SJSA1 (cell line): ENCODE results near the gene NME9. TPM values are rescaled to one million over a fixed set of nuclear protein-coding genes. Genes with fewer than 3 reads are reported as not detected.

Source experiments
- DNase-seq, 2 experiments: peaks; one replicate each; pipeline ENCODE4 v3.0.0-alpha.2; 2015 to 2020; ENCODE audit warnings: low spot score in 2 of 2, low read depth in 1 of 2
- H3K27ac ChIP-seq: fragments of 250-450 bp; sonication (Bioruptor Pico); 2 replicates; pipeline ENCODE4 v1.5.1; 2020; ENCODE audit warnings: mild to moderate bottlenecking, moderate library complexity
- H3K27me3 ChIP-seq: fragments of 250-450 bp; sonication (Bioruptor Pico); replicated peaks from 2 replicates; pipeline ENCODE4 v1.5.1; 2020; ENCODE audit warnings: mild to moderate bottlenecking, moderate library complexity
- H3K36me3 ChIP-seq: fragments of 250-450 bp; sonication (Bioruptor Pico); 2 replicates; pipeline ENCODE4 v1.5.1; 2020; ENCODE audit warnings: mild to moderate bottlenecking
- H3K4me1 ChIP-seq: fragments of 250-450 bp; sonication (Bioruptor Pico); replicated peaks from 2 replicates; pipeline ENCODE4 v1.6.1; 2021; ENCODE audit warnings: mild to moderate bottlenecking
- H3K4me3 ChIP-seq: fragments of 250-450 bp; sonication (Bioruptor Pico); 2 replicates; pipeline ENCODE4 v1.5.1; 2020; ENCODE audit warnings: mild to moderate bottlenecking
- H3K9me3 ChIP-seq: fragments of 250-450 bp; sonication (Bioruptor Pico); replicated peaks from 2 replicates; pipeline ENCODE4 v1.5.1; 2020; ENCODE audit warnings: mild to moderate bottlenecking
- total RNA-seq: library from RNA; depleted of rRNA; stranded (reverse); fragments of >200 nt; shearing (Covaris generic); gene quantifications from 2 replicates; pipeline ENCODE4 v1.2.3, GENCODE V29; 2014

NME9 gene
- total RNA-seq, 1 experiment from 2014 or later, result 0.13 TPM

DNA sequence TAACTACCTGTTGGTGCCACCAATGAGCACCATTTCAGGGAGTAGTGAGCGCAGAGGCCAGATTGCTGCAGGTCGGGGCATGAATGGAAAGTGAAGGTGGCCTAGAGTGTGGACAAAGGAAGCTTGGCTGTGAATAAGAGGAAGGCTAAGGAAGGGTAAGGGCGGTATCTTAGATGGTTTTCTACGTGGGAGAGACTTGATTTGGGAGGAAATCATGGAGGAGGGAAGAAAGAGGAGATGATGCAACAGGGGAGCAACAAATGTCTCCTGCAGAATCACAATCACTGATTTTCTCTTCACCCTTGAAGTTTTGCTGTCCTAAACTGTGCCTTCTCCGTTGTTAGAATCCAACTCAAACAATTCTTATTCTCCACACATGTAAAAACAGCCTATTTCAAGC, 21.8 kb downstream of the NME9 start:
- Histone ChIP-seq H3K4me3 (no peak overlapping the region), H3K27me3 (no peaks in the 10 kb centered on the region)

GRCh38 chr3:138303474-138303873, 26.2 kb downstream of the NME9 start:
- DNase-seq, result no peak
- no peaks in the 10 kb centered on the region for H3K36me3 ChIP-seq

More for the DNA sequence above, 21.8 kb downstream of the NME9 start:
- no peaks in the 10 kb centered on the region for H3K4me1 ChIP-seq
- no peak overlapping the region for H3K27ac ChIP-seq
- H3K36me3 ChIP-seq, result no peaks in the 10 kb centered on the region
- no peak for DNase-seq
- 0 out of 2 replicates have a peak, but pooled peaks cover 4% of the 10 kb centered on the region for H3K9me3 ChIP-seq

GRCh38 chr3:138300647-138301046, 29.0 kb downstream of the NME9 start:
- H3K4me3 ChIP-seq, result no peak overlapping the region
- H3K36me3 ChIP-seq, result peaks cover 6% of the 10 kb centered on the region; the same call in 1 of the 2 replicates
- no peaks in the 10 kb centered on the region for H3K9me3 ChIP-seq
- H3K4me1 ChIP-seq, result no peaks in the 10 kb centered on the region
- no peaks in the 10 kb centered on the region for H3K27me3 ChIP-seq
- DNase-seq, result no peak
- H3K27ac ChIP-seq, result no peak overlapping the region

More at GRCh38 chr3:138303474-138303873, 26.2 kb downstream of the NME9 start:
- Histone ChIP-seq H3K4me1 (no peaks in the 10 kb centered on the region), H3K4me3 (no peak overlapping the region), H3K27ac (no peak overlapping the region), H3K27me3 (no peaks in the 10 kb centered on the region), H3K9me3 (0 out of 2 replicates have a peak, but pooled peaks cover 4% of the 10 kb centered on the region)

GRCh38 chr3:138297876-138298275, 31.8 kb downstream of the NME9 start:
- Histone ChIP-seq H3K36me3 (peaks cover 11% of the 10 kb centered on the region; the same call in 1 of the 2 replicates), H3K27me3 (no peaks in the 10 kb centered on the region), H3K4me1 (no peaks in the 10 kb centered on the region), H3K9me3 (no peaks in the 10 kb centered on the region), H3K4me3 (no peak overlapping the region), H3K27ac (no peak overlapping the region)
- DNase-seq, result no peak

DNA sequence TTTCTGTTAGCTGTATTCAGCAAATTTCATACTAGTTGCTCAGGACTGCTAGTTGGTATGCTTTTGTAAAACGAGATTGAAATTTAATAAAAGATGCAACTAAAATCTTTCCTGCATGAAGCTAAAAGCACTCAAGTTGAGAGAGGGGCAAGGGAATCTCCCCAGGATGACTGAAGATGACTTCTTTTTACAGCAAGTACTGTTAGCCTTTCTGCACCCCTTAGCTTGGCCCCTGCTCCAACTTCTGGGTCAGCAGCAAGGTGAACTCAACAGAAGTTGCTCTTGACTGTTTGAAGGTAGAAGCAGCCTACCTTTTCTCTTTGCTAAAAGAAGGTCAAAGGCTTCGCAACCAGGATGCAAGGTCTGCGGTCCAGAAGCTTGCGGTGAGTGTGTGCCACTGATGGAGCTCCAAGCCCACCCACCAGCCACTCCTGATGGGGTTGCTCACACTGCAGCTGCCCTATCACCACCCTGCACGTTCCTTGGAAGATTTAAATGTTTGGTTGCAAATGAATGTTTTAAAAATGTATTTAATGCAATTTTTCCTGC, 32.5 kb downstream of the NME9 start:
- Histone ChIP-seq H3K27ac (no peak overlapping the region), H3K4me1 (no peaks in the 10 kb centered on the region)

DNA sequence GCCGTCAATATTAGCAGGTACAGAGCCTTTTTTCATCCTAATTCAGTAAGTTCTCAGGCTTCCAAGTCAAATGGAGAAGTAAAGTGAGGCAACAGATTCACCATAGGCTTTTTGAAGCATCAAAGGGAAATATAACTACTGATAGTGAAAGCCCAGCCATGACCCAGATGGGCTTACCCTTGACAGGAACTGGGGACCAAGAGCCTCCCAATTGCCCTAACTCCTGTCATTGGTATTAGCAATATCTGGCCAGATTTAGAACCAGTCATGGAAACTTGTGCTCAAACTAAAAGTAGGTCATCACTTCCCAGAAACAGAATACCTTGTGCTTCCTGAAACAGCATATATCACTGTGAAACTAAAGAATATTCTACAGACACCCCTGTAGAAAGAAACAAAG, 33.0 kb downstream of the NME9 start:
- H3K4me1 ChIP-seq, result no peaks in the 10 kb centered on the region
- no peaks in the 10 kb centered on the region for H3K27me3 ChIP-seq

More for the DNA sequence above, 32.5 kb downstream of the NME9 start:
- Histone ChIP-seq H3K36me3 (peaks cover 11% of the 10 kb centered on the region; the same call in 1 of the 2 replicates), H3K27me3 (no peaks in the 10 kb centered on the region), H3K9me3 (no peaks in the 10 kb centered on the region), H3K4me3 (no peak overlapping the region)
- no peak for DNase-seq

DNA sequence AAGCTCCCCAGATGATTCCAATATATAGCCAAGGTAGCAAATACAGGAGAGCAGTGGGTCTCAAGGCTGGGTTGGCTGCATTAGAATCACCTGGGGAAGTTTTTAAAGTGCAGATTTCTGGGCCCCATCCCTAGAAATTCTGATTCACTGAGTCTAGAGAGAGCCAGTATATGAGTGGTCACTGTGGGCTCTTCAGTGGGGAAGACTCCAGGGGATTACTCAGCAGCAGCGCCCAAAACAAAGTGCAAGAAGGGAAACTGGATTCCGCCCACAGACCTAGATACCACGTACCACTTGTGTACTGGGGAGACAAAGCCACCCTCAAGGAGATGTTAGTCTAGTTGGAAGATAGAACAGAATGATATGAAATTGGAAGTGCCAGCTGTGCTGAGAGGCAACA, 40.0 kb downstream of the NME9 start:
- Histone ChIP-seq H3K4me3 (no peak overlapping the region), H3K27me3 (no peaks in the 10 kb centered on the region), H3K9me3 (no peaks in the 10 kb centered on the region), H3K36me3 (peaks cover 35% of the 10 kb centered on the region), H3K4me1 (no peaks in the 10 kb centered on the region), H3K27ac (no peak overlapping the region)
- DNase-seq, result no peak

More for the DNA sequence above, 33.0 kb downstream of the NME9 start:
- Histone ChIP-seq H3K9me3 (no peaks in the 10 kb centered on the region), H3K36me3 (peaks cover 12% of the 10 kb centered on the region), H3K27ac (no peak overlapping the region), H3K4me3 (no peak overlapping the region)
- no peak for DNase-seq

DNA sequence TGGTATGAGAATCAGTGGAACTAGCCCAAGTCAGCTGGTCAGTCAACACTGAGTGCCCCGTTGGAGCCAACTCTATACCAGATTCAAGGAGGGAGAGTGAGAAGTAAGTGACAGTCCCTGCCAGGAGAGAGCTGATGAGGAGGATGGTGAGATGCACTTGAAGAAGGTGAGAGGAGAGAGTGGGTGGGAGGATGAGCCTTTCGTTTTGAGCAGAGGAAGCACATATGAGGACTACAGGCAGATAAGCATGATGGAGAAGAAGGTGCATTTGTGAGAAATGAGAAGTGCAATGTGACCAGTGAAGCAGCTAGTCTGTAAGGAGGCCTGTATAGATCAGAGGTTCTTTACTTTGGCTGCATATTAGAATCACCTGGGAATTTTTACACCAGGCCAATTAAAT, 40.4 kb downstream of the NME9 start:
- no peaks in the 10 kb centered on the region for H3K9me3 ChIP-seq
- peaks cover 35% of the 10 kb centered on the region for H3K36me3 ChIP-seq
- no peaks in the 10 kb centered on the region for H3K27me3 ChIP-seq
- H3K4me1 ChIP-seq, result no peaks in the 10 kb centered on the region
- H3K27ac ChIP-seq, result no peak overlapping the region
- no peak overlapping the region for H3K4me3 ChIP-seq
- DNase-seq, result no peak

- Histone ChIP-seq H3K4me1 (no peaks in the 10 kb centered on the region), H3K27me3 (no peaks in the 10 kb centered on the region), H3K9me3 (no peaks in the 10 kb centered on the region), H3K36me3 (peaks cover 19% of the 10 kb centered on the region), H3K27ac (no peak overlapping the region), H3K4me3 (no peak overlapping the region)
- DNase-seq, result no peak
These were observed 44.6 kb downstream of the NME9 start for GRCh38 chr3:138284957-138285477.

GRCh38 chr3:138284079-138284478, 45.6 kb downstream of the NME9 start:
- no peaks in the 10 kb centered on the region for H3K4me1 ChIP-seq
- H3K9me3 ChIP-seq, result no peaks in the 10 kb centered on the region
- H3K4me3 ChIP-seq, result no peak overlapping the region
- DNase-seq, result no peak
- peaks cover 19% of the 10 kb centered on the region for H3K36me3 ChIP-seq
- H3K27me3 ChIP-seq, result no peaks in the 10 kb centered on the region
- H3K27ac ChIP-seq, result no peak overlapping the region

DNA sequence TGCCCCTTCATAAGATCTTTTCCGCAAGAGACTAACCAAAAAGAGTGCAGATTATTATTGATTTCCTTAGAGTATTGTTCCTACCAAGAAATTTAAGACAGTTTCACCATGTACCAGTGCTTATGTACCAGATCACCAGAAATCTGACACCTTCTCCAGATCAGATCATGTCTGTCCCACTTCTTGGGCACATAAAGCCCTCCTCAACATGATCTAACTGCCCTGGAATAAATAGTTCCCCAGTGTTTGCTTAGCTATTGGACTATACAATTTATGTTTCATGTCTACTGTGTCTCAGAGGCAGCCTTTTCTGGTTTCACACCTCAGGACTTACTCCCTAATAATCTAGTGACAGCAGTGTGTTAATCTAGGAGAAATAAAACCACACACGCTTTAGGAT, 46.8 kb downstream of the NME9 start:
- Histone ChIP-seq H3K36me3 (peaks cover 15% of the 10 kb centered on the region), H3K27ac (no peak overlapping the region), H3K27me3 (no peaks in the 10 kb centered on the region), H3K4me1 (no peaks in the 10 kb centered on the region), H3K9me3 (no peaks in the 10 kb centered on the region), H3K4me3 (no peak overlapping the region)
- DNase-seq, result no peak

GRCh38 chr3:138281561-138281960, 48.1 kb downstream of the NME9 start:
- DNase-seq, result no peak
- H3K27me3 ChIP-seq, result no peaks in the 10 kb centered on the region
- H3K4me1 ChIP-seq, result no peaks in the 10 kb centered on the region
- H3K27ac ChIP-seq, result no peak overlapping the region
- H3K4me3 ChIP-seq, result no peak overlapping the region
- H3K9me3 ChIP-seq, result no peaks in the 10 kb centered on the region
- peaks cover 14% of the 10 kb centered on the region for H3K36me3 ChIP-seq

- H3K36me3 ChIP-seq, result peaks cover 24% of the 10 kb centered on the region
- no peak overlapping the region for H3K4me3 ChIP-seq
- DNase-seq, result no peak
- no peaks in the 10 kb centered on the region for H3K4me1 ChIP-seq
- H3K9me3 ChIP-seq, result no peaks in the 10 kb centered on the region
- no peak overlapping the region for H3K27ac ChIP-seq
- no peaks in the 10 kb centered on the region for H3K27me3 ChIP-seq
These were observed 58.4 kb downstream of the NME9 start for GRCh38 chr3:138271189-138271794.

- DNase-seq, result no peak
- Histone ChIP-seq H3K27ac (no peak overlapping the region), H3K36me3 (peaks cover 24% of the 10 kb centered on the region), H3K4me3 (no peak overlapping the region), H3K27me3 (no peaks in the 10 kb centered on the region), H3K9me3 (no peaks in the 10 kb centered on the region), H3K4me1 (no peaks in the 10 kb centered on the region)
These were observed 59.4 kb downstream of the NME9 start for GRCh38 chr3:138270245-138270644.
